Measurements from ENCODE around the gene FBXW10.
A peak's percentile ranks its signal among the peaks of the same experiment; 100 is the strongest.
"Not testable (repeated sequence)": the region's sequence is repeated elsewhere in the genome, so short reads cannot be mapped to it uniquely, and the experiment has no call there.

FBXW10 gene, protein sequence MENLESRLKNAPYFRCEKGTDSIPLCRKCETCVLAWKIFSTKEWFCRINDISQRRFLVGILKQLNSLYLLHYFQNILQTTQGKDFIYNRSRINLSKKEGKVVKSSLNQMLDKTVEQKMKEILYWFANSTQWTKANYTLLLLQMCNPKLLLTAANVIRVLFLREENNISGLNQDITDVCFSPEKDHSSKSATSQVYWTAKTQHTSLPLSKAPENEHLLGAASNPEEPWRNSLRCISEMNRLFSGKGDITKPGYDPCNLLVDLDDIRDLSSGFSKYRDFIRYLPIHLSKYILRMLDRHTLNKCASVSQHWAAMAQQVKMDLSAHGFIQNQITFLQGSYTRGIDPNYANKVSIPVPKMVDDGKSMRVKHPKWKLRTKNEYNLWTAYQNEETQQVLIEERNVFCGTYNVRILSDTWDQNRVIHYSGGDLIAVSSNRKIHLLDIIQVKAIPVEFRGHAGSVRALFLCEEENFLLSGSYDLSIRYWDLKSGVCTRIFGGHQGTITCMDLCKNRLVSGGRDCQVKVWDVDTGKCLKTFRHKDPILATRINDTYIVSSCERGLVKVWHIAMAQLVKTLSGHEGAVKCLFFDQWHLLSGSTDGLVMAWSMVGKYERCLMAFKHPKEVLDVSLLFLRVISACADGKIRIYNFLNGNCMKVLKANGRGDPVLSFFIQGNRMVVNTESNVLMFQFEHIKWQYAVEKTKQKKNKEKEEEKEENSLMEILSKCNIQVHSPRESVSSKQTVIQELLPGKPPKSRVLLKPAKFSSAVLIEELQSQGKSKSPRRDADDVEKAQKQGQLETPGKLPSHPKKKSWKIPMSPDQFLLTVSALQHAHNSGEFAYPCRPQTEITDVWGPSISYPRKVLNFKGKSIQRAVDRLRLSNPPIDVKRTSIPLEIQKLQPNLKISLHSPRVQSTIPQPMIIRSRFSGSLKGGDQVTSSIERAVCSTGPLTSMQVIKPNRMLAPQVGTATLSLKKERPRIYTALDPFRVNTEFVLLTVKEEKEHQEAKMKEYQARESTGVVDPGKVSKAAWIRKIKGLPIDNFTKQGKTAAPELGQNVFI

DNA sequence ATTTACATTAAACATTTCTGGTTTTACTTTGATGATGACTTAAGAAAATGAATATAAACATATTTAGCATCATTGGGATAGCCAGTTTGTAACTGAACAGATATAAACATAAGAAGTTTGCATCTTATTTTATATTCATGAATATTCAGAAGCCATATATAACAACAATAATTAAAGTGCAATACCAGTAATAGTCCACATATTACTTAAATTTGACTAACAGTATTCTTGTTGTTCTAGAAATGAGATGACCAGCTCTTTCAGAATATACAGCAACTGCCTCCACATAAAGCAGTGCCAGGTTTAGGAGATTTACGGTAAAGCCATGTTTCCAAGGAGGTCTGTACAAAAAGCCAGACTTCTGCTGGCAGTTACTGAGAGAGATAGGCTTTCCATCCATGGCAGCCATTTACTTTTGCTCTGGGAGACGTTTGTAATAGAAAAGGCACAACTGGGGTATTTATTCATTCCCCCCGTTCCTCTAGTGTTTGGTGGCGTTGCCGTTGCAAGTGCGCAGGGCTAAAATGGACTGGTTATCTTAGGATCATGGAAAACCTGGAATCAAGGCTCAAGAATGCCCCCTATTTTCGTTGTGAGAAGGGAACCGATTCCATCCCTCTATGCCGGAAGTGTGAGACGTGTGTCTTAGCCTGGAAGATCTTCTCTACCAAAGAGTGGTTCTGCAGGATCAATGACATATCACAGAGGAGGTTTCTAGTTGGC is at the start of gene FBXW10:
FBXW10 (plus strand) TSS at position 356 of the 723 bp plus-strand sequence; CDS start at position 547, 191 bp downstream.
- DNase-seq (ENCODE audit: extremely low spot score); POLR2A ChIA-PET; CTCF ChIA-PET: not testable (repeated sequence)

DNA sequence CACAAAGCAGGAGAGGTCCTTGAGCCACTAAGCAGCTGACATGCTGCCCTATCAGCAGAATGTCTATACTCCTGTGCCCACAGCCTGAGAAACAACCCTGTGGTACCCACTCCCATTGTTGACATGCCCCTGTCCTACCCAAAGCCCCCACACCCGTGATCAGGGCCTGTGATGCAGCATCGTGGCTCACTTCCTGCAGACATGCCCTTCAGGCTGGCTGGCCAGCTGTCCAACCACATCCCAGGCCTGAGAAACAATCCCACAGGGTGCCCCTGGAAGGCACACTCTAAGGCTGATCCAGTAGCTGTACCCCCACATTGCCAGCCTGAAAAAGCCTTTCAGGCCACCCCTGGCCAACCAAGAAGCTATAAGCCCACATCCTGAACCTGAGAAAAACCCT is 48.7 kb upstream of the FBXW10 start:
- DNase-seq (ENCODE audit: extremely low spot score); POLR2A ChIA-PET; CTCF ChIA-PET: not testable (repeated sequence)

DNA sequence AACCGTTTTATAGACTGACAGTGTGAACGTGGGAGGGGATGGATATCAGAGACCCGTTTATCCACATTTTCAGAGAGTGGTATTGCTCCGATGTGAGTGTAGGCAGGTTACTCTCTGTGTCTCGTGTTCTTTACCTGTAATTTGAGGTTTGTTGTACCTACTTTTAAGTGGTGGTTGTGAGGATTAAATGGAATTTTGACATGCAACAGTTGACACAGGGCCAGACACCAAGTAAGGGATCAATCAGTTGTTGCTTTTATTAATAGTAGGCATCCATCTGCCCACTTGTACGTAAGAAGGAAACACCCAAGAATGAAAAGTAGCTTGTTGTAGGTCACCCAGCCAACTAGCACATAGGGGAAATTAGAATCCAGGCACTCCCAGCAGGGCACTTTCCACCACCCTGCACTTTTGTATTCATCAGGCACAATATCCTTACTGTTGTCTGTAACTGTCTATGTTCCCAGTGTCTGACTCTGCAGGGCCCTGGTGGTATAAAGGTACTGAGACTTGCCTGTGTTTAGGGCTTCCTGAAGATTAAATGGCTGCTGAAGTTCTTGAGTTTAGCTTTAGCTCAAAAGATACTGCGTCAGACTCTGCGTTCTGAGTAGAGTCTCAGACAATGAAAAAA is 45.3 kb upstream of the FBXW10 start:
- DNase-seq (ENCODE audit: extremely low spot score); POLR2A ChIA-PET: not testable (repeated sequence)
- CTCF ChIA-PET = interaction anchor here (1.0 kb wide), 1 partner anchor 73 kb away, joined by 3 read pairs; no protein-coding TSS in a partner anchor

DNA sequence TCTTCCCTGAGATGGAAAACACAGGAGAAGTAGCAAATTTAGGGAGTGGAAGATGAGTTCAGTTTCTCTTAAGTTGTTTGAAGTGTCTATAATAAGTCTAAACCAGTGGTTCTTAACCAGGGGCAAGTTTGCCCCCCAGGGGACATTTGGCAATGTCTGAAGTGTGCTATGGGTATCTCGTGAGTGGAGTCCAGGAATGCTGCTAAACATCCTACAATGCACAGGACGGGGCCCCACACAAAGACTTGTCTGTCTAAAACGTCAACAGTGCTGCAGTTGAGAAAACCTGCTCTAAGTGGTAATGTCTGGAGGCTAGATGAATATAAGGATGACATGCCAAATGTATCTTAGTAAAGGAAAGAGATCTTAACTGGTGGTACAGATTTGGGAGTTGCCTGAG is 37.9 kb upstream of the FBXW10 start:
- POLR2A ChIA-PET; DNase-seq (ENCODE audit: extremely low spot score); CTCF ChIA-PET: not testable (repeated sequence)

DNA sequence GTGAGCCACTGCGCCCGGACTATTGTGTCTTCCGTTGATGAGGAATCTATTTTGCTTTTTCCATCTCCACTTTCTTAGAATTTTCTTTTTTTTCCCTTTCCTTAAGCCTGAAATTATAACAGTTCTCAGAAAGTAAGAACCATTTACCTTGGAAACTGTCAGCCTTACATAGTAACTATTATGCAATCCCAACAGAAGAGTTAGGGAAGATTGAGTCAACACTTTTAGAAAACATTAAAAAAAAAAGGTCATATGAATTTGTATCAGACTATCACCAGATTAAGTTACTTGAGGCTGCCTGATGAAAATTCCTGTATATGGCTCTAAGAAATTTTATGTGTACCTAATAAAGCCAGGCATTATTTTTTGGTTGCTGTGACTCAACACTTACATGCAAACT is 35.6 kb upstream of the FBXW10 start:
- CTCF ChIA-PET; POLR2A ChIA-PET; DNase-seq (ENCODE audit: extremely low spot score): not testable (repeated sequence)

DNA sequence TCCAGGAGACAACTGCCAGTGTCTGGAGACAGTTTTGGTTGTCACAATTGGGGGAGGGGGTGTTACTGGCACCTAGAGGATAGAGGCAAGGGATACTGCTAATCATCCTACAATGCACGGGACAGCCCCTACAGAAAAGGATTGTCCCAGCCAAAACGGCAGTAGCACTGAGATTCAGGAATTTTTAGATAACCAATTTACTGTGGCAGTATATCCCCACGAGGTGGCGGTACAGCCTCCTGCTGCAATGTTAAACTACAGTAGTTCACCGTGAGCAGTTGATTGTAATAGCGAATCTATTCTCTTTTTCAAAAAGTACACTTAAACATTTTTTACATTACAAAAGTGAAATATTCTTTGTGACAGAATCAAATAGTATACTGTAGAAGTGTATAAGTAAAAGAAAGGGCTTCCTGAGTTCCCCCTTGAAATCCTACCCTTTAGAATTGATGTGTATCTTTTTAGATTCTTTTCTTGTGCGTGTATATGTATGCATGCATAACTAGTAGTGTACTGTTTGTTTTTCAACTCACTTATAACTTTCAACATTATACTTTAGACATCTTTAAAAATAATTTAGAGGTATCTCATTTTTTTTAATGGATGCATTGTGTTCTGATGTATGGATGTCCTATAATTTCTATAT is 31.4 kb upstream of the FBXW10 start:
- POLR2A ChIA-PET; CTCF ChIA-PET; DNase-seq (ENCODE audit: extremely low spot score): not testable (repeated sequence)
- TF ChIP-seq, protein P1, sequence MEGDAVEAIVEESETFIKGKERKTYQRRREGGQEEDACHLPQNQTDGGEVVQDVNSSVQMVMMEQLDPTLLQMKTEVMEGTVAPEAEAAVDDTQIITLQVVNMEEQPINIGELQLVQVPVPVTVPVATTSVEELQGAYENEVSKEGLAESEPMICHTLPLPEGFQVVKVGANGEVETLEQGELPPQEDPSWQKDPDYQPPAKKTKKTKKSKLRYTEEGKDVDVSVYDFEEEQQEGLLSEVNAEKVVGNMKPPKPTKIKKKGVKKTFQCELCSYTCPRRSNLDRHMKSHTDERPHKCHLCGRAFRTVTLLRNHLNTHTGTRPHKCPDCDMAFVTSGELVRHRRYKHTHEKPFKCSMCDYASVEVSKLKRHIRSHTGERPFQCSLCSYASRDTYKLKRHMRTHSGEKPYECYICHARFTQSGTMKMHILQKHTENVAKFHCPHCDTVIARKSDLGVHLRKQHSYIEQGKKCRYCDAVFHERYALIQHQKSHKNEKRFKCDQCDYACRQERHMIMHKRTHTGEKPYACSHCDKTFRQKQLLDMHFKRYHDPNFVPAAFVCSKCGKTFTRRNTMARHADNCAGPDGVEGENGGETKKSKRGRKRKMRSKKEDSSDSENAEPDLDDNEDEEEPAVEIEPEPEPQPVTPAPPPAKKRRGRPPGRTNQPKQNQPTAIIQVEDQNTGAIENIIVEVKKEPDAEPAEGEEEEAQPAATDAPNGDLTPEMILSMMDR (IDR thresholded peaks at IDR 0.05; ENCODE audit: control extremely low read depth, extremely low read depth, low read depth, missing control alignments) = peak; percentile 57

DNA sequence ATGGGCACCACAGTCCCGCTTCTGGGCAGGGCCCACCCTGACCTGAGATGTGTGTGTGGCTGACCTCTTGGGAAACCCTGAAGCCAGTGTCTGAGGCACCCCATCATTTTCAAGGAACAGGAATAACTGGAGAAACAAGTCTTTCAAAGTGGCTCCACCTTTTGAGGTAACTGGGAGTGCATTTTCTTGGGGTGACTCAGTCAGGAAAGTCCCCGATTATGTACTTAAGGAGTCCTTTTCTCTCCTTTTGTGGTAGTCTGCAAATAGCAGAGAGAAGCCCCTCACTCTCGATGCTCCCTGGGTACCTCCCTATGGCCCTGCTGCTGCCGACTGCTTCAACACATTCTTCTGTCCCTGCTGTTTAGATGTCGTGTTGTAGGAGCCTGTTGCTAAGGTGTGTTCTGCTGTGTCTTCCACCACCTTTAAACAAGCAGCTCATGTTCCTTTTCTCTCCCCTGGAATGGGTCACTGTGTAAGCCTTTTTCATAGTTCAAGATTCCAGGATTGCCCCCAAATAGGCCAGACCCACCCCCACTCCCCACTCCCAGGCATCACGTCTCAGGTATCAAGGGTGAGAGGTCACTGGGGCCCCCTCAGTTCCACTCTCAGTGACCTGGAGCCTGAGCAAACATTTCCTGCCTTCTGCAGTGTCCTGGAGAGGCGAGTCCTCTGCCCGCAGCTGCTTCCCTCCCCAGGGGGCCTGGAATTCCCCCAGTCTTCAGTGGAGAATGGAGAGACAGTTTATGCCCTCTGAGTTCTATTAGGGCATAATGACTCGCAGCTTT is 25.0 kb upstream of the FBXW10 start:
- DNase-seq (ENCODE audit: extremely low spot score); POLR2A ChIA-PET; CTCF ChIA-PET: not testable (repeated sequence)

DNA sequence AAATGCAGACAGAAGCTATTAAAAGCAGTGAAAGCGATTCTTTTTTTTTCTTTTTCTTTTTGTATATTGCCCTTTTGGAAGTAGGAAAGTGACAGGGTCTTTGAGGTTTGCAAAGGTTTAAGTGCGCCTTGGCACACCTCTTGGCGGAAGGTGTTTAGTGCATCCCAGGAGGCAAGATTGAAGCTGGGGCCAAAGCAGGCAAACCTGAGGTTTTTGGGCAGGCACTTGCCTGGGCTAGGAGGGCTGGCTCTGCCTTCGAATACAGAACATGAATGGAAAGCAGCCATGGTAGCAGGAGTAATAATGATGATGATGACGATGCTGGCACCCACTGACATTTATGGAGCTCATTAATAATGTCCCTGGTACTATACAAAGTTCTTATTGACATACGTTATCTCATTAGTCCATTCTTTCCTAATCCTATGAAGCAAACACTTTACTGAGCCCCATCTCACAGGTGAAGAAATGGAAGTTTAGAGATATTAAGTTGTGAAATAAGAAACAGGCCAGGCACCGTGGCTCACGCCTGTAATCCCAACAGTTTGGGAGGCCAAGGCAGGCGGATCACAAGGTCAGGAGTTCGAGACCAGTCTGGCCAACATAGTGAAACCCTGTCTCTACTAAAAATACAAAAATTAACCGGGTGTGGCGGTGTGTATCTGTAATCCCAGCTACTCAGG is 24.3 kb upstream of the FBXW10 start:
- CTCF ChIA-PET; POLR2A ChIA-PET; DNase-seq (ENCODE audit: extremely low spot score): not testable (repeated sequence)

DNA sequence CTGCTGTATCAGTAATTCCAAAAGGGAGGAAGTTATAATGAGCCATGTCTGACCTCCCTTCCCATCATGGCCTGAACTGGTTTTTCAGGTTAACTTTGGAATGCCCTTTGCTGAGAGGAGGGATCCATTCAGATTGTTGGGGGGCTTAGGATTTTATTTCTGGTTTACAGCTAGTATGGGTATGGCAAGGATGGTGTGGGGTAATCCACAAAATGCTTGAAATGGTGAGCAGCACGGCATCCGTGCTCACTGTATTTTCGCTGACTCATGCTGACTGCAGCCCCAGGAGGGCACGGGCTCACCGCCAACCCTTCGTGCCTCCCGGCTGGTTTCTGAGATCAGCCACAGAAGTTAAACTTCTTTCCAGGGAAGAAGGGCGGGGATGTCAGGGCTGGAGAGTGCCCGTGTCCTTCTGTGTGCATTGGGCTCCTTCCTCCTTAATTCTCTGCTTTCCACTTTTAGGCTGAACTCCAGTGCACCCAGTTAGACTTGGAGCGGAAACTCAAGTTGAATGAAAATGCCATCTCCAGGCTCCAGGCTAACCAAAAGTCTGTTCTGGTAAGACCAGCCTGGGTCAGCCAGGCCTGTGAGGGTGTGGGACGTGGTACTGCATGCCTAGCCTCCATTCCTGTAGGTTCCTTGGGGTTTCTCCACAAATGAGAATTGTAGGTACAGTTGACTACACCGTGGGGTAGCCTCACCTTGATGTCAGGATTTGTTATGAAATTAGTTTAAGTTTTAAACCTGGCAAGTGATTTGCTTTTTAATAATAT is 21.9 kb upstream of the FBXW10 start:
- CTCF ChIA-PET; DNase-seq (ENCODE audit: extremely low spot score); POLR2A ChIA-PET: not testable (repeated sequence)

DNA sequence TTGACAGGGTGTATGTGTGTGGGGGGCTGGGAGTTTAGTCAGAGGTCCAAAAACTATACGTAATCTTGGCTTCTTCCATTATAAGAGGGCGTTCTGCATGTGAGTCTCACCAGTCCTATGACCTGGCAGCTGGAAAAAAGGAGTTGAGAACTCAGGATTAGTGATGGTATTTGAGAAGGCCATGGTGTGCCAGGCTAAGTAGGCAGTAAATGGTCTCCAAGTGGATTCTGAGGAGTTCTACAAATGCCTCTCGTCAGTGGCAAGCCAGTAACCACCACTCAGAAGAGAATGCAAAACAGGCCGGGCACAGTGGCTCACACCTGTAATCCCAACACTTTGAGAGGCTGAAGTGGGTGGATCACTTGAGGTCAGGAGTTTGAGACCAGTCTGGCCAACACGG is 21.2 kb upstream of the FBXW10 start:
- POLR2A ChIA-PET; DNase-seq (ENCODE audit: extremely low spot score); CTCF ChIA-PET: not testable (repeated sequence)

DNA sequence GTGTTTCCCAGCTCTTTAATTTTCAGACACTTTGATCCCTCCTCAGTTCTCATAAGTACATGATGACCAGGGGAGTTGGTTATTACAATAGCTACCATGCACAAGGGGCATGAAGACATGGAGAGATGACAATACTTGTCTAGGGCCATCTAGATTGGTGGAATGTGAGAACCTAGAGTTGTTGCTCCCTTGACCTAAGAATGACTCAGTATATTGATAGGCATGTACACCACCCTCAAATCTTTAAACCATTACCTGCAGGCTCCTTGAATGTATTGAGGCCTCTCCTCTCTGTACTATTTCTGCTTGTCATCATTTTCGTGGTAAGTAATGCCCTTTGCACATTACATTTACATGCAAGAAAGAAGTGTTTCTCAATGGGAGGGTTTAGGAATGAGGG is 20.3 kb upstream of the FBXW10 start:
- DNase-seq (ENCODE audit: extremely low spot score); POLR2A ChIA-PET; CTCF ChIA-PET: not testable (repeated sequence)

DNA sequence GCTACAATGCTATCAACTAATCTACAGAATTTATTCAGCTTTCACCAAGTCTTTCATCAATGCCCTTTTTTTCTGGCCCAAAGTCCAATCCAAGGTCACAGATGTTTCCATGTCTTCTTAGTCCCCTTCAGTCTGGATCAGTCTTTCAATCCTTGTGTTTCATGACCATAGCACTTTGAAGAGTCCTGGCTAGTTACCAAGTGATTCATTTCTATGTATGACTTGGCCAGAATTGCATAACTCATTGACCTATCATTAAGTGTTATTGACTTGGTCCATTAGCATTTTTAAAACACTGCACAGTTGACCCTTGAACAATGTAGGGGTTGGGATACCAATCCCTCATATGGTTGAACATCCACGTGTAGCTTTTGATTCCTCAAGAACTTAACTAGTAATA is 11.4 kb upstream of the FBXW10 start:
- DNase-seq (ENCODE audit: extremely low spot score); POLR2A ChIA-PET; CTCF ChIA-PET: not testable (repeated sequence)

DNA sequence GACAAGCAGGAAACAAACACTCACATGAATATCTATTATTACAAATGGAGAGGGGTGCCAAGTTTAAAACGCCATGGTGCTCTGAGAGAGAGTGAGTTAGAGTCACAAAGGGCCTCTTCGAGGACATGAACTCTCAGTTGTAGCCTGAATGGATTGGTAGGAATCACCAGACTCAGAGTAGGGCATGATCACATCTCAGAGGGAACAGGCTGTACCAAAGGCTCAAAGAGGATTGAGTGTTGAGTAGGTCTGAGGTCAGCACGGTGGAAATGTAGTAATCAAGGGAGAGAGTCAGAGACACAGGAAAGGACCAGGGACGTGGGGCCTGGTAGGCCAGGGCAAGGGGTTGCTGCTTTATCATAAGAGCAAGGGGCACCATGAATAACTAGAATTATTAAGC is 10.5 kb upstream of the FBXW10 start:
- POLR2A ChIA-PET; CTCF ChIA-PET; DNase-seq (ENCODE audit: extremely low spot score): not testable (repeated sequence)
